HG03575 (cell line): ENCODE measurements around the gene RBMY1J.
"Not testable (repeated sequence)": the region's sequence is repeated elsewhere in the genome, so short reads cannot be mapped to it uniquely, and the experiment has no call there.

Experiments
- ATAC-seq: cut with Tn5 transposase; IDR thresholded peaks from one replicate; pipeline ENCODE4 v1.9.1; 2021; ENCODE audit not compliant: unreplicated experiment, insufficient number of reproducible peaks, low FRiP score; ENCODE audit errors: extremely low read depth

Gene RBMY1J

DNA sequence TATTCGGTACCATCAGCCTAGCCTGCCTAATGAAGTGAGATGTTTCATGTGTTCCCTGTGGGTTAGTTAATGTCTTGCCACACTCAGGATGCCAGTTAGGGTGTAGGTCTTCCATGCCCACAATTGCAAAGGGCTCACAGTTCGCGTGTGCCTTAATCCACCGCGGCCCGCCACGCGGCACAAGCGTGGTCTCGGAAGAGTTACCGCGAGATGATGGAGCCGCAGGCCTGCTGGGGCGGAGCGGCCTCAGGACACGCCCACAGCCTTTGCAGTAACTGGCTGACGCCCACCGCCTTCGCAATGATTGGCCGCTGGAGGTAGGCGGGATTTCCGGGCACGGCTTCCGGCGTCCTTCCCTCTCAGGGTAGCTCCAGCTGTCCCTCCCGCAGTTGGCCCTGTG lies at the start of gene RBMY1J:
Gene RBMY1J, plus strand, starts transcription at position 301 of the 400 bp plus-strand sequence. CDS start 2,038 bp downstream, outside the sequence.
- not testable (repeated sequence) for ATAC-seq

- ATAC-seq, result no peak
Measured at GRCh38 chrY:22367416-22367815, 35.8 kb upstream of the RBMY1J start.

- no peak for ATAC-seq
Measured at GRCh38 chrY:22370623-22371022, 32.6 kb upstream of the RBMY1J start.

GRCh38 chrY:22373494-22373893 lies 29.7 kb upstream of the RBMY1J start:
- ATAC-seq, result no peak

DNA sequence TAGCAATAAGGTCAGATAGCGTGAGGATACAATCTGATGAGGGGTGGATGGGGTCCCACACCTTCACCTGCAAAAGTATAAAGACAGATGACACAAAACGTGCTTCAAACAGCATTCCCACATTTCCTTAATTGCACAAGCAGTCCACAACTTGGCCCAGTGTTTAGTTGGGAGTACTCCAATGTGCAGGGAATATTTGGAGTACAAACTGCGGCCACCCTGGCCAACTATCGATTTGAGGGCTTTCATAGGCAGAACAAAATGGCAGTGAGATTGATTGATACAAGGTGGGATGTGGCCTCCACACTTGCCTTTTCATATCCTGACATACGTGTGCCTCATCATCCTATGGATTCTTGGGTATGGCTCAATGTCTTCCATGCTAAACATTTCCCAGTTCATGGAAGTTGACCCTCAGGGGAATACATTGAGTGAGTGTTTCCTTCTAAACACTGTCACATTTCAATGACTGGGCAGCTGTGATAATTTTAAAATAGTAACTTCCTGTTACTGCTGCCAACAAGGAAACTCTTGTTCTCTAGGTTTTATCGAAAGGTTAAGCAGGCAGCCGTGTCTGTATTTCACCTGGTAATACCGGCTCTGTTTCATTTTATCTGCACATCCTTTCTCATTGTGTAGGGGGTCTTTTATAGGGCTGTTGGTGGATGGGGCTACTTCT lies 41.6 kb downstream of the RBMY1J start:
- not testable (repeated sequence) for ATAC-seq

- not testable (repeated sequence) for ATAC-seq
Measured at GRCh38 chrY:22455522-22455921, 52.3 kb downstream of the RBMY1J start.

GRCh38 chrY:22461962-22462361 lies 58.8 kb downstream of the RBMY1J start:
- ATAC-seq, result not testable (repeated sequence)
